SU-DHL-6 (cell line): ENCODE results near the gene HSD17B2.

Experiments used
- H2AFZ ChIP-seq: fragments of 200-600 bp; sonication (generic); 2 replicates; pipeline ENCODE4 v1.6.1; 2014; ENCODE audit warnings: low read depth, mild to moderate bottlenecking, moderate library complexity, mixed read lengths, antibody characterized with exemption, low read length; ENCODE audit not compliant: severe bottlenecking
- H3F3A ChIP-seq: fragments of 200-600 bp; shearing (Covaris generic); 2 replicates; pipeline ENCODE4 v1.6.0; 2016; ENCODE audit warnings: antibody characterized with exemption, mild to moderate bottlenecking; ENCODE audit not compliant: insufficient read depth
- H3K27ac ChIP-seq: fragments of 200-600 bp; sonication (generic); 2 replicates; pipeline ENCODE4 v1.5.1; 2016; ENCODE audit warnings: low read depth, mild to moderate bottlenecking, low read length, moderate library complexity, mixed read lengths
- H3K27me3 ChIP-seq: fragments of 200-600 bp; sonication (generic), shearing (Covaris generic); 2 replicates; pipeline ENCODE4 v1.6.0; 2014; ENCODE audit warnings: mild to moderate bottlenecking, low read length
- H3K36me3 ChIP-seq: fragments of 200-600 bp; sonication (generic); 2 replicates; pipeline ENCODE4 v1.6.1; 2014; ENCODE audit warnings: mild to moderate bottlenecking, low read length, mixed read lengths
- H3K4me2 ChIP-seq: fragments of 300-600, 200-600 bp; shearing (Covaris generic), sonication (generic); 2 replicates; pipeline ENCODE4 v1.6.0; 2014; ENCODE audit warnings: low read length, low read depth, mild to moderate bottlenecking; ENCODE audit not compliant: poor library complexity, severe bottlenecking
- H3K4me3 ChIP-seq: fragments of 200-600 bp; sonication (generic); 2 replicates; pipeline ENCODE4 v1.5.1; 2014; ENCODE audit warnings: antibody characterized with exemption, low read length, mild to moderate bottlenecking, mixed read lengths; ENCODE audit not compliant: insufficient read depth, poor library complexity, severe bottlenecking
- H3K79me2 ChIP-seq: fragments of 200-600 bp; sonication (generic); 2 replicates; pipeline ENCODE4 v1.6.1; 2014; ENCODE audit warnings: mild to moderate bottlenecking, low read length, moderate library complexity; ENCODE audit not compliant: insufficient read depth
- H3K9ac ChIP-seq: fragments of 200-600 bp; sonication (generic); 2 replicates; pipeline ENCODE4 v1.7.0; 2014; ENCODE audit warnings: mild to moderate bottlenecking, low read length
- H3K9me2 ChIP-seq: fragments of 200-600 bp; sonication (generic); replicated peaks from 2 replicates; pipeline ENCODE4 v1.6.1; 2014; ENCODE audit warnings: low read length; ENCODE audit not compliant: insufficient read depth
- H3K9me3 ChIP-seq: fragments of 200-600 bp; sonication (generic); 2 replicates; pipeline ENCODE4 v1.6.1; 2014; ENCODE audit warnings: low read length, mixed read lengths; ENCODE audit not compliant: insufficient read depth
- H4K20me1 ChIP-seq: fragments of 200-600 bp; sonication (generic); 2 replicates; pipeline ENCODE4 v1.6.1; 2014; ENCODE audit warnings: low read depth, mild to moderate bottlenecking, antibody characterized with exemption, low read length, moderate library complexity, mixed read lengths
- CTCF ChIP-seq: fragments of 200-600 bp; sonication (generic); IDR thresholded peaks from one replicate; pipeline ENCODE4 v1.5.1; 2017; ENCODE audit warnings: antibody characterized with exemption, mild to moderate bottlenecking, low read length, moderate library complexity; ENCODE audit not compliant: insufficient read depth, poor library complexity, severe bottlenecking
- EZH2phosphoT487 ChIP-seq: fragments of 200-600 bp; sonication (generic), shearing (Covaris generic); conservative IDR thresholded peaks from 2 replicates; pipeline ENCODE4 v1.6.1; 2018; ENCODE audit warnings: mild to moderate bottlenecking, antibody characterized with exemption, low read length, moderate library complexity, mixed read lengths

HSD17B2 gene

GRCh38 chr16:82085011-82085779 lies 50.1 kb downstream of the HSD17B2 start:
- no peak overlapping the region for H2AFZ ChIP-seq
- H3K4me2 ChIP-seq = no peak overlapping the region
- H3K36me3 ChIP-seq = no peaks in the 10 kb centered on the region
- H3K9me2 ChIP-seq = no peaks in the 10 kb centered on the region
- no peaks in the 10 kb centered on the region for H3K9me3 ChIP-seq
- H3K79me2 ChIP-seq = no peaks in the 10 kb centered on the region
- H4K20me1 ChIP-seq = no peaks in the 10 kb centered on the region
- H3K9ac ChIP-seq = no peak overlapping the region
- no peaks in the 10 kb centered on the region for H3K27me3 ChIP-seq
- no peaks in the 10 kb centered on the region for H3F3A ChIP-seq
- TF ChIP-seq CTCF = no peak
- TF ChIP-seq EZH2phosphoT487 = no peak
- H3K27ac ChIP-seq = no peak overlapping the region
- no peak overlapping the region for H3K4me3 ChIP-seq

DNA sequence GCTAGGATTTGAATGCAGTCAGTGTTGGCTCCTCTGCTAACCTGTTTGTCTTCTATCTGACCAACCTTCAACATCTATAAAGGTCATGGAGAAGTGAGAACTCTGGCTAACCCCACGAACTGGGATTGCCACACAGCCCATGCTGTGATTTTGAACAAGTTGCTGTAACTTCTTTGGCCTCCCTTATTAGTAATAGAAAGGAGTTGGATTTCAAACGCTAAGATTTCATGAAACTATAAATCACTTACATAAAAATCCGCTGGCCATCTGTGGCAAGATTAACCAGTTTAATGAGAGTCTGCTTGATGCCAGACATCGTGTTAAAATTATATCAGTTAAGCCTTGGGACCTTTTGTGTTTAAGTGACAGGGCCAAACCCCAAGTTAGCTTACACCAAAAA lies 53.4 kb downstream of the HSD17B2 start:
- no peaks in the 10 kb centered on the region for H3K9me3 ChIP-seq
- H3K4me3 ChIP-seq = no peak overlapping the region
- H3K27ac ChIP-seq = no peak overlapping the region
- H3K27me3 ChIP-seq = no peaks in the 10 kb centered on the region
- no peak overlapping the region for H2AFZ ChIP-seq
- H3K79me2 ChIP-seq = no peaks in the 10 kb centered on the region
- H4K20me1 ChIP-seq = no peaks in the 10 kb centered on the region
- H3K9ac ChIP-seq = no peak overlapping the region
- H3K4me2 ChIP-seq = no peak overlapping the region
- H3K36me3 ChIP-seq = no peaks in the 10 kb centered on the region
- H3K9me2 ChIP-seq = no peaks in the 10 kb centered on the region
- H3F3A ChIP-seq = no peaks in the 10 kb centered on the region
- TF ChIP-seq CTCF (no peak), EZH2phosphoT487 (no peak)

GRCh38 chr16:82091241-82091640 lies 56.2 kb downstream of the HSD17B2 start:
- Histone ChIP-seq H3K4me2 (no peak overlapping the region), H3K9me3 (no peaks in the 10 kb centered on the region), H3K27me3 (no peaks in the 10 kb centered on the region), H4K20me1 (no peaks in the 10 kb centered on the region), H3K79me2 (no peaks in the 10 kb centered on the region), H3K27ac (no peak overlapping the region), H3K4me3 (no peak overlapping the region), H3K9me2 (no peaks in the 10 kb centered on the region), H2AFZ (no peak overlapping the region), H3K9ac (no peak overlapping the region), H3K36me3 (no peaks in the 10 kb centered on the region), H3F3A (no peaks in the 10 kb centered on the region)
- TF ChIP-seq EZH2phosphoT487 = no peak
- no peak for TF ChIP-seq CTCF
